ENCODE results near the gene PSMC3. TPM values are rescaled to one million over a fixed set of nuclear protein-coding genes. Genes with fewer than 3 reads are reported as not detected.

PSMC3 gene
- total RNA-seq, 1 experiment from 2014 or later, result 179 TPM

DNA sequence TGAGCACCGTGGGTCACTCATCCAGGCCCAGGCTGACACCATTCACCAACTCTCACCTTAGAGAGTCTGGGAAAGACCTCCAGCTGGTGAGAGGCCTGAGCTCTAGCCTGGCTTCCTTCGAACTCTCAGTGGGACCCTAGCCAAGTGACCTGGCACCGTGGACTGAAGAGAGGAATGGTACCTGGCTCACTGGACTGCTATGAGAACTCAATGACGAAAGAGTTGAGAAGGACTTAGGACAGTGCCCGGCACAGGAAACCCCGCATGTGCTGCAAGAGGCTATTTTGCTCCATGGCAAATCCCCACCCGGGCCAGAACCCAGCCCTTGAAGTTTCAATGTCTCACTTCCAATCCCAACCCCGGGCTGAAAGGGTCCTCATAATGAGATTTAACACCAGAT is 23.3 kb upstream of the PSMC3 start:
- no peak overlapping the region for H2AFZ ChIP-seq (ENCODE audit: low read length)
- no peak overlapping the region for H3K23ac ChIP-seq (ENCODE audit: insufficient read length, low read depth, low read length)
- H3K4ac ChIP-seq (ENCODE audit: low read depth, low read length), result no peak overlapping the region
- no peaks in the 10 kb centered on the region for H3K4me1 ChIP-seq (ENCODE audit: insufficient read depth, low read length)
- no peak overlapping the region for H4K91ac ChIP-seq (ENCODE audit: insufficient read length, low read depth, low read length)
- H2BK15ac ChIP-seq (ENCODE audit: low read depth, low read length), result no peak overlapping the region
- H3K27me3 ChIP-seq (ENCODE audit: insufficient read depth, low read length), result no peaks in the 10 kb centered on the region
- no peaks in the 10 kb centered on the region for H3K23me2 ChIP-seq (ENCODE audit: insufficient read length, low read depth, low read length, poor library complexity, severe bottlenecking)
- H2BK5ac ChIP-seq (ENCODE audit: insufficient read length, low read length), result no peak overlapping the region
- H3K4me2 ChIP-seq (ENCODE audit: insufficient read depth, insufficient read length, low read length), result no peak overlapping the region
- no peaks in the 10 kb centered on the region for H4K20me1 ChIP-seq (ENCODE audit: control insufficient read depth, insufficient read depth, insufficient read length)
- H3K27me3 Mint-ChIP-seq (ENCODE audit: low read depth), result no peaks in the 10 kb centered on the region
- H3K18ac ChIP-seq (ENCODE audit: insufficient read length, low read depth, low read length), result no peak overlapping the region
- no CpG with 5 or more reads among the region's 8 CpGs for WGBS (ENCODE audit: extremely low coverage, insufficient read length, low lambda C conversion rate)
- H4K5ac ChIP-seq (ENCODE audit: insufficient read length, low read depth, low read length), result no peak overlapping the region
- no peaks in the 10 kb centered on the region for H3K79me1 ChIP-seq (ENCODE audit: insufficient read depth, low read depth, low read length, poor library complexity, severe bottlenecking)
- no peak overlapping the region for H3K9ac ChIP-seq (ENCODE audit: extremely low read depth, insufficient read length, low read length)
- H4K8ac ChIP-seq (replicated peaks; ENCODE audit: insufficient read length, low read depth, low read length), result no peak overlapping the region
- H3K56ac ChIP-seq (ENCODE audit: insufficient read length, low read depth, low read length), result no peak overlapping the region
- H3K79me2 ChIP-seq (ENCODE audit: insufficient read depth, low read length), result no peaks in the 10 kb centered on the region
- no peak overlapping the region for H2BK20ac ChIP-seq (ENCODE audit: low read depth, low read length, poor library complexity, severe bottlenecking)
- no peak overlapping the region for H3T11ph ChIP-seq (ENCODE audit: low read length)
- no peak overlapping the region for H3K27ac ChIP-seq (ENCODE audit: insufficient read length, low read depth, low read length)
- no peak overlapping the region for H3K27ac Mint-ChIP-seq
- H3K9me3 Mint-ChIP-seq, result no peaks in the 10 kb centered on the region
- H3K4me1 Mint-ChIP-seq, result peaks cover 0 to 6% of the 10 kb centered on the region in 2 experiments; a peak in 1 of 4 replicates
- no peak overlapping the region for H2BK120ac ChIP-seq (ENCODE audit: low read depth, low read length, poor library complexity, severe bottlenecking)
- H2AK5ac ChIP-seq (ENCODE audit: insufficient read length, low read length), result no peak overlapping the region
- DNase-seq, result no peak
- TF ChIP-seq, protein P1, sequence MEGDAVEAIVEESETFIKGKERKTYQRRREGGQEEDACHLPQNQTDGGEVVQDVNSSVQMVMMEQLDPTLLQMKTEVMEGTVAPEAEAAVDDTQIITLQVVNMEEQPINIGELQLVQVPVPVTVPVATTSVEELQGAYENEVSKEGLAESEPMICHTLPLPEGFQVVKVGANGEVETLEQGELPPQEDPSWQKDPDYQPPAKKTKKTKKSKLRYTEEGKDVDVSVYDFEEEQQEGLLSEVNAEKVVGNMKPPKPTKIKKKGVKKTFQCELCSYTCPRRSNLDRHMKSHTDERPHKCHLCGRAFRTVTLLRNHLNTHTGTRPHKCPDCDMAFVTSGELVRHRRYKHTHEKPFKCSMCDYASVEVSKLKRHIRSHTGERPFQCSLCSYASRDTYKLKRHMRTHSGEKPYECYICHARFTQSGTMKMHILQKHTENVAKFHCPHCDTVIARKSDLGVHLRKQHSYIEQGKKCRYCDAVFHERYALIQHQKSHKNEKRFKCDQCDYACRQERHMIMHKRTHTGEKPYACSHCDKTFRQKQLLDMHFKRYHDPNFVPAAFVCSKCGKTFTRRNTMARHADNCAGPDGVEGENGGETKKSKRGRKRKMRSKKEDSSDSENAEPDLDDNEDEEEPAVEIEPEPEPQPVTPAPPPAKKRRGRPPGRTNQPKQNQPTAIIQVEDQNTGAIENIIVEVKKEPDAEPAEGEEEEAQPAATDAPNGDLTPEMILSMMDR (conservative IDR thresholded peaks at IDR 0.05), result no peak
- no peaks in the 10 kb centered on the region for H3K36me3 Mint-ChIP-seq (ENCODE audit: insufficient read depth in 1 of 3, low read depth in 3 of 3)
- no peak overlapping the region for H3K4me3 Mint-ChIP-seq
- no peak overlapping the region for H2BK12ac ChIP-seq (ENCODE audit: insufficient read length, low read depth, low read length)
- no peaks in the 10 kb centered on the region for H3K9me3 ChIP-seq (ENCODE audit: control insufficient read depth, low read depth, low read length)
- no peak overlapping the region; the same call in 1 of the 2 replicates for H3K14ac ChIP-seq (ENCODE audit: insufficient read depth, low read length)
